ENCODE measurements around the gene FAM161B.

DNA sequence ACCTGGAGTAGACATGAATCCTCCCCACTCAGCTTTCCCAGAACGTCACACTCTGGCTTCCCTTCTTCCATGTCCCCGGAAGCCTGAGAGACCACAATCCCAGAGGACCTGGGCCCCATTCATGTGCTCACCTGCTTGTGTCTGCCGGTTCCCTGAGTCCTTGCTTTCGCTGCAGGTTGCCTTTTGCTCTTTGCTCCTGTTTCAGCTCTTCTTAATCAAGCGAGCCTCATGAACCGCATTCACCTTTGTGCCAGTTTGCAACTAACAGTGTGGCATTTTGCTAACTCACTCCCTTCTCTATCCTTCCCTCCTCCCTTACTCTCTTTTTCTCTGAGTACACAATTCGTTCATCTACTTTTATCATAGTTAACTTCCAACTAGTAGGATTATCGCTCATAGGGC is 46.1 kb upstream of the FAM161B start:
- TF ChIP-seq CTCF (IDR thresholded peaks at IDR 0.05) (no peak), POLR2A (IDR thresholded peaks at IDR 0.05) (no peak)
